Type B pancreatic cell (in vitro differentiated cells): ENCODE results near the gene GCK. TPM values are rescaled to one million over a fixed set of nuclear protein-coding genes. Genes with fewer than 3 reads are reported as not detected.

Experiments
- DNase-seq: peaks from one replicate; pipeline ENCODE4 v3.0.0; 2021; ENCODE audit warnings: mixed read lengths; ENCODE audit not compliant: unreplicated experiment; ENCODE audit errors: extremely low spot score
- H3K27ac Mint-ChIP-seq: 2 replicates; pipeline ENCODE4 v1.8.0; 2021; ENCODE audit warnings: mild to moderate bottlenecking, mixed read lengths
- H3K27me3 Mint-ChIP-seq: 2 replicates; pipeline ENCODE4 v1.8.0; 2021; ENCODE audit warnings: mixed read lengths
- H3K36me3 Mint-ChIP-seq: 2 replicates; pipeline ENCODE4 v1.8.0; 2021; ENCODE audit warnings: mixed read lengths
- H3K4me1 Mint-ChIP-seq: one replicate; pipeline ENCODE4 v1.8.0; 2021; ENCODE audit warnings: mixed read lengths; ENCODE audit not compliant: unreplicated experiment
- H3K4me3 Mint-ChIP-seq: 2 replicates; pipeline ENCODE4 v1.8.0; 2021; ENCODE audit warnings: mild to moderate bottlenecking, mixed read lengths
- H3K9me3 Mint-ChIP-seq: 2 replicates; pipeline ENCODE4 v1.8.0; 2021; ENCODE audit warnings: mixed read lengths
- total RNA-seq: library from RNA; stranded (reverse); gene quantifications from 2 replicates; pipeline ENCODE4 v1.2.1, GENCODE V29; 2021; ENCODE audit warnings: low replicate concordance
- TF ChIP-seq, protein P1 (sequence below): fragments of 200-600 bp; sonication (generic); conservative IDR thresholded peaks from 2 replicates; pipeline ENCODE4 v1.5.0; 2021; ENCODE audit warnings: antibody characterized with exemption, mild to moderate bottlenecking

GCK gene
- total RNA-seq, 1 donor from 2014 or later = 5.6 TPM

DNA sequence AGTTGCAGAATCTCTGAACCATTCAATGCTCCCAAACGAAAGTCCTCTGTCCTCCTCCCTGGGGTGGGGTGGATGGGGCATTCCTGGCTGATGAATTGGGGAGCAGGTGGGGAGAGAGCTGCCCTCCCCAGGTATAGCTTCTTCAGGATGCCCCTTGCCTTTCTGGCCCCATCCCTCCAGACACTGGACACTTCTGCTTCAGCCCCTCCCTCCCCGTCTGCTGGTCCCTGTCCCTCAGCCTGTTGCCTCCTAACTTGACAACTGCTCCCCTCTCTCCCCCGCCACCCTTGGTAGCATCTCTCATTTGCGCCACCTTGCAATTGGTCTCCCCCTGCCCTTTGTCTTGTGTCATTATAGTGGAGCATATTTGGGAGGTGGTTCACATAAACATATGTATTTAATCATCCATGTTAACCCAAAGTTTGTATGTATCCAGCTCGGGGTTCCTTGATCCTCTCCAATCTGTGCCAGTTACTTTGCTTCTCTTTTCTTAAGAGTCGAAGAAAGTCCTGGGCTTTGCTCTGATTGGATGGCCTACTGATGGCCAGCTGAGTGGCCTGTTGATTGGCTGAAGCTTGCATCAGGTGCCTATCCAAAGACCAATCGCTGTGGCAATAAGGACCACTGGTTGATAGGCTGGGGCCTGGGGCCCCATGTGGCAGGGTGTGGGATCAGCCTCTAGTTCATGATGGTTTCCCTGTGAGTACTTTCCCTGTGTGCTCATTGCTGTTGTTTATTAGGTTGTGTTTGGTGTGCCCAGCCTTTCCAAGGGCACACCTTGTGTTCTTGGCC is 4.0 kb upstream of the GCK start:
- no peak overlapping the region for H3K4me3 Mint-ChIP-seq
- TF ChIP-seq, protein P1, sequence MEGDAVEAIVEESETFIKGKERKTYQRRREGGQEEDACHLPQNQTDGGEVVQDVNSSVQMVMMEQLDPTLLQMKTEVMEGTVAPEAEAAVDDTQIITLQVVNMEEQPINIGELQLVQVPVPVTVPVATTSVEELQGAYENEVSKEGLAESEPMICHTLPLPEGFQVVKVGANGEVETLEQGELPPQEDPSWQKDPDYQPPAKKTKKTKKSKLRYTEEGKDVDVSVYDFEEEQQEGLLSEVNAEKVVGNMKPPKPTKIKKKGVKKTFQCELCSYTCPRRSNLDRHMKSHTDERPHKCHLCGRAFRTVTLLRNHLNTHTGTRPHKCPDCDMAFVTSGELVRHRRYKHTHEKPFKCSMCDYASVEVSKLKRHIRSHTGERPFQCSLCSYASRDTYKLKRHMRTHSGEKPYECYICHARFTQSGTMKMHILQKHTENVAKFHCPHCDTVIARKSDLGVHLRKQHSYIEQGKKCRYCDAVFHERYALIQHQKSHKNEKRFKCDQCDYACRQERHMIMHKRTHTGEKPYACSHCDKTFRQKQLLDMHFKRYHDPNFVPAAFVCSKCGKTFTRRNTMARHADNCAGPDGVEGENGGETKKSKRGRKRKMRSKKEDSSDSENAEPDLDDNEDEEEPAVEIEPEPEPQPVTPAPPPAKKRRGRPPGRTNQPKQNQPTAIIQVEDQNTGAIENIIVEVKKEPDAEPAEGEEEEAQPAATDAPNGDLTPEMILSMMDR = no peak
- H3K36me3 Mint-ChIP-seq = no peaks in the 10 kb centered on the region
- no peak for DNase-seq
- no peaks in the 10 kb centered on the region for H3K9me3 Mint-ChIP-seq
- peaks cover 16% of the 10 kb centered on the region for H3K27me3 Mint-ChIP-seq
- H3K4me1 Mint-ChIP-seq = no peaks in the 10 kb centered on the region
- no peak overlapping the region for H3K27ac Mint-ChIP-seq

DNA sequence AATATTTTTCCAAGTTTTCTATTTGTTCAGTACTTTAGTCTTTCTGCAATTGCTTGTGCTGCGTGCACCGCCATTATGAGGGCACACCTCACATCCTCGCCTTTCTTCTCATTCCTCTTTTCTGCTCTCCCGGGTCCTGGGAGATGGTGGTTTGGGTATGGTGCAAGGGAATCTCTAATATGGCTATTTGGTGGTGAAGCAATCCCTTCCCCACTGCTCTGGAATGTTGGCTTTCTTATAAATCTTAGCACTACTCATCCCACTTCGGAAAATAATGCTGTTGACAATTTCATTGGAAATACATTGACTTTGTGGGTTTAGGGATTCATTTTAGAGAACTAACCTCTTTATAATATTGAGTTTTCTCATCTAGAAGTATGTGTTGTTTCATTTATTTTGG is 1.9 kb upstream of the GCK start:
- Mint-ChIP-seq H3K4me1 (no peaks in the 10 kb centered on the region), H3K9me3 (no peaks in the 10 kb centered on the region), H3K4me3 (no peak overlapping the region), H3K36me3 (no peaks in the 10 kb centered on the region), H3K27ac (no peak overlapping the region), H3K27me3 (peaks cover 5% of the 10 kb centered on the region)
- TF ChIP-seq, protein P1 = no peak
- DNase-seq = no peak

DNA sequence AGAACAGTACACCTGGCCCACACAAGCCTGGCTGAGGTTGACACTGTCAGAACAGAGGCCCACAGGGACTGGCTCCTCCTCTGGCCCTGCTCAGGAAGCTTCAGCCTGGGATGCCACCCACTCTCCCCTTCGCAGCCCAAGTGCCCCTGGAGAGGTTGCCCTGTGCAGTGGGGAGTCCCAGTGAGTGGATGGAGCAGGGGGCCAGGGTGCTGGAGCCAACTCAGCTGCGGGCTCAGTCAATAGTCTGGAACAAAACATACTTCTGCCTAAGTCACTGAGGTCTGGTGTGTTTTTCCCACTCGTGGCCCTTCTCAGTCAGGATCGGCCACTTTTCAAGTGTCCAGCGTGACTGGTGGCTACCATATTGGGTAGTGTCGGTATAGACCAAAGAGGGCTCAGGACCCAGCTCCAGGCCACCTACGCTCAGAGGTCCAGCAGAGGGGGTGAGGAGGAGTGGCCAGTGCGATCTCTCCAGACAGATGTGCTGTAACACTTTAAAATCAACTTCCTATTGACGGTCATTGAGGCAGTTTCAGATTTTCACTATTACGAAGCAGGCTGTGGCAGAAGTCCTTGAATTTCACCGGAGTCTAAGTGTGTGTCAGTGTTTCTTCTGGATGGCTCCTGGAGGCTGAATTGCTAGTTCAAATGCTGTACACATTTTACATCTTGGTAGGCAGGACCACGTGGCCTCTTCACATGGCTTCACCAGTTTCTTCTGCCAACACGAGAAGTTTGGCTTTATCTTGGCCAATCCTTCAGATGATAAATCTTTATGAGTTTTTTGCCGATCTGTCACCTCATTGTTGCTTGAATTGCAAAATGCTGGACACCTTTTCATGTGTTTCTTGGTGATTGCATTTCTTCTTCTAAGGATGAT is 994 bp upstream of the GCK start:
- no peaks in the 10 kb centered on the region for H3K9me3 Mint-ChIP-seq
- H3K4me3 Mint-ChIP-seq = no peak overlapping the region
- TF ChIP-seq, protein P1 = no peak
- H3K27me3 Mint-ChIP-seq = peaks cover 5% of the 10 kb centered on the region
- H3K27ac Mint-ChIP-seq = no peak overlapping the region
- H3K36me3 Mint-ChIP-seq = no peaks in the 10 kb centered on the region
- no peaks in the 10 kb centered on the region for H3K4me1 Mint-ChIP-seq
- no peak for DNase-seq

DNA sequence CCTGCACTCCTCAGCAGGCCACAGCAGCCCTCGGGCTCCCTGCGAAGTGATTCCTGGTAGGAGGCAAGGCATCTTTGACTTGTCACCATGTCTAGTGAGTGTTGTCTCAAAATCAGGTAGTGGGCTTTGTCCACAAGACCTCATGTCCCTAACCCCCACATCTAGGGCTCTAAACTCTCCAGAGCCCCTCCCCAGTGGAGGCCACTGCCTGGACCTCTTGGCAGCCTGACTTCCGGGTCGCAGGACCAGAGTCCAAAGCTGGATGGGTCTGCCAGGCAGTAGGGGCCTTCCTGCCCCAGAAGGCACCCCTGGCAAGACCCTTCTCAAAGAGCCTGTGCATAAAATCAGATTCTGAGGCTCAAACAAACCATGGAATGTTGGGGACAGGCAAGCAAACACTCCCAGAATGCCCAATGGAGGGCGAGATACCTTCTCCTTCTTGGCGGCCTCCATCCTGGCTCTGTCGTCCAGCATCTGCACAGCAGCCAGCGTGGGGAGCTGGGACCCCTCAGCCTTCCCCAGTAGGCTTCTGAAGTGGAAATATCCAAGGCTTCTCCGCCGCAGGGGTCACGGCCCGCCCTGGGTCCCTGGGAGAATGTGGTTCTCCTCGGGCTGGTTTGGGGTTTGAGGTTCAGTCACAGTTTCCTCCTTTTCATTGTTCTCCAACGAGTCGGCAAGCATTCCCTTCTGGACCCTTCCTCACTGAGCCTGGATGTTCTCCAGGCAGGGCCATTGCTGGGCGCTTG is 586 bp downstream of the GCK start:
- peaks cover 5% of the 10 kb centered on the region for H3K27me3 Mint-ChIP-seq

More for the DNA sequence above, 586 bp downstream of the GCK start:
- H3K9me3 Mint-ChIP-seq = no peaks in the 10 kb centered on the region
- TF ChIP-seq, protein P1 = no peak
- H3K27ac Mint-ChIP-seq = peak overlapping the region; percentile 50
- H3K4me3 Mint-ChIP-seq = peak overlapping the region; percentile 71
- DNase-seq = no peak
- peaks cover 6% of the 10 kb centered on the region for H3K4me1 Mint-ChIP-seq
- no peaks in the 10 kb centered on the region for H3K36me3 Mint-ChIP-seq
